ENCODE results near the gene PDE8A. TPM values are rescaled to one million over a fixed set of nuclear protein-coding genes. Genes with fewer than 3 reads are reported as not detected.

The PDE8A gene
- total RNA-seq, 1 donor from 2014 or later, result 23.7 TPM

DNA sequence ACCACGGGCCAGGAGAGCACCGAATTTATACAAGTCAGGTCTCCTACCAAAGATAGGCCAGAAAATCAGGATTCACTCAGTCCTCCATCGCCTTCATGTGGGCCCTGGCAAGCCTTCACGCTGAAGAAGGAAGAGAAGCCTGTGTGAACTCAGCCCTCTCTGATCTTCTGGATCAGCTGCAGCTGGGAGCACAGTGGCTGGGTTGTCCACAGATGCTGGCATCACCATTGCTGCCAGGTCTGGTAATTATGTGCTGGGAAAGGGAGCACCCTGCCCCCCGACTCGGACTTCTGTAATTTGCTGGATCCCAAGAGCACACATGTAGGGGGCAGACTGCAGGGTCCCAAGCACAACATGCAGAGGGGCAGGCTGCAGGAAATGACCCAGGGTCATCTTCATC, 12.4 kb upstream of the PDE8A start:
- Mint-ChIP-seq H3K27me3 (ENCODE audit: unreplicated experiment) (no peaks in the 10 kb centered on the region), H3K4me1 (ENCODE audit: unreplicated experiment) (peaks cover 7% of the 10 kb centered on the region), H3K27ac (ENCODE audit: unreplicated experiment) (no peak overlapping the region), H3K36me3 (ENCODE audit: unreplicated experiment) (peaks cover 2% of the 10 kb centered on the region), H3K9me3 (ENCODE audit: unreplicated experiment) (peaks cover 7% of the 10 kb centered on the region), H3K4me3 (ENCODE audit: unreplicated experiment) (no peak overlapping the region)
- no peak for DNase-seq (ENCODE audit: extremely low spot score, unreplicated experiment)
- TF ChIP-seq, protein P1, sequence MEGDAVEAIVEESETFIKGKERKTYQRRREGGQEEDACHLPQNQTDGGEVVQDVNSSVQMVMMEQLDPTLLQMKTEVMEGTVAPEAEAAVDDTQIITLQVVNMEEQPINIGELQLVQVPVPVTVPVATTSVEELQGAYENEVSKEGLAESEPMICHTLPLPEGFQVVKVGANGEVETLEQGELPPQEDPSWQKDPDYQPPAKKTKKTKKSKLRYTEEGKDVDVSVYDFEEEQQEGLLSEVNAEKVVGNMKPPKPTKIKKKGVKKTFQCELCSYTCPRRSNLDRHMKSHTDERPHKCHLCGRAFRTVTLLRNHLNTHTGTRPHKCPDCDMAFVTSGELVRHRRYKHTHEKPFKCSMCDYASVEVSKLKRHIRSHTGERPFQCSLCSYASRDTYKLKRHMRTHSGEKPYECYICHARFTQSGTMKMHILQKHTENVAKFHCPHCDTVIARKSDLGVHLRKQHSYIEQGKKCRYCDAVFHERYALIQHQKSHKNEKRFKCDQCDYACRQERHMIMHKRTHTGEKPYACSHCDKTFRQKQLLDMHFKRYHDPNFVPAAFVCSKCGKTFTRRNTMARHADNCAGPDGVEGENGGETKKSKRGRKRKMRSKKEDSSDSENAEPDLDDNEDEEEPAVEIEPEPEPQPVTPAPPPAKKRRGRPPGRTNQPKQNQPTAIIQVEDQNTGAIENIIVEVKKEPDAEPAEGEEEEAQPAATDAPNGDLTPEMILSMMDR (IDR thresholded peaks at IDR 0.05), result no peak

GRCh38 chr15:84970843-84971242, 10.8 kb upstream of the PDE8A start:
- Mint-ChIP-seq H3K4me3 (ENCODE audit: unreplicated experiment) (no peak overlapping the region), H3K27ac (ENCODE audit: unreplicated experiment) (no peak overlapping the region), H3K9me3 (ENCODE audit: unreplicated experiment) (no peaks in the 10 kb centered on the region), H3K4me1 (ENCODE audit: unreplicated experiment) (peaks cover 7% of the 10 kb centered on the region), H3K36me3 (ENCODE audit: unreplicated experiment) (peaks cover 2% of the 10 kb centered on the region), H3K27me3 (ENCODE audit: unreplicated experiment) (no peaks in the 10 kb centered on the region)
- no peak for DNase-seq (ENCODE audit: extremely low spot score, unreplicated experiment)
- TF ChIP-seq, protein P1 (IDR thresholded peaks at IDR 0.05), result no peak

DNA sequence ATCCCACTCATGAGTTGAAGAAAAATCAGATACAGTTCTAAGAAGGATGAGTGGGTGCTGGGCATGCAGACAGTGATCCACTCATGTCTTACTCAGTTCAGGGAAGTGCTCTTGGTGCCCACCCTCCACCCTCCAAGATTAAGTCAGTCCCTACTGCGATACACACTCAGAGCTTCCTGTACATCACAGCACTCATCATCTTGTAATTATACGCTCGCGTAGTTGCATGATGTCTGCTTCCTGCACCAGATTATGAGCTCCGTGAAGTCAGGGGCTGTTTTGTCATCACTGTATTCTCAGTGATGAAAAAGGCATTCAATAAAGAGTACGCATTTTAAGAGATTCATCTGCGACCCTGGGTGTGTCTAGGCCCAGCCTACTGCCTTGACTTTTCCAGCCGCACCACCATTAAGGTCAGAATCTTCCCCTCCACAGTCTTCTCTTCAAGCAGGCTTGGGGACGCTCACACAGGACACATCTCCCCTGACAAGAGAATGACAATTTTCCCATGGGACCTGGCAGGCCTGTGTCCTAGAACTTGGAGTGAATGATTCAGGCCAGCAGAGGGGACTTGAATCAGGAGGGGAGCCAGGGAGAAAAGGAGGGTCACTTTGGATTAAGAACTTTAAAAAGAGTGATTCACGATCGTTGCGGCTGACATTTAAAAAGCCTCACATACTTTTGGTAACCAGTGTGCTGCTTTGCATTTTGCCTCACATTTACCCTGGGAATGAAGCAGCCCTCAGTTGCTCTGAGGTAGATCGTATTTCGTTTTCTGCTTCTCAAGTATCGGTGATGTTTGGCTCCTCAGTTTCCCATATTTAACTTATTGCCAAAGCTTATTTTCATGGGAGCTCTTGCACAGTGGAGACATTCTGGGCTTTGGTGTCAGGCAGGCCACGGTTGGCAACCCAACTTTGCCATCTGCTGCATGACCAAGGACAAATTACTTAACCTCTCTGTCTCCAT, 7.9 kb upstream of the PDE8A start:
- DNase-seq (ENCODE audit: extremely low spot score, unreplicated experiment), result no peak
- Mint-ChIP-seq H3K4me3 (ENCODE audit: unreplicated experiment) (no peak overlapping the region), H3K4me1 (ENCODE audit: unreplicated experiment) (no peaks in the 10 kb centered on the region), H3K27me3 (ENCODE audit: unreplicated experiment) (no peaks in the 10 kb centered on the region), H3K9me3 (ENCODE audit: unreplicated experiment) (no peaks in the 10 kb centered on the region), H3K27ac (ENCODE audit: unreplicated experiment) (no peak overlapping the region), H3K36me3 (ENCODE audit: unreplicated experiment) (peaks cover under 1% of the 10 kb centered on the region)
- TF ChIP-seq, protein P1 (IDR thresholded peaks at IDR 0.05), result no peak

DNA sequence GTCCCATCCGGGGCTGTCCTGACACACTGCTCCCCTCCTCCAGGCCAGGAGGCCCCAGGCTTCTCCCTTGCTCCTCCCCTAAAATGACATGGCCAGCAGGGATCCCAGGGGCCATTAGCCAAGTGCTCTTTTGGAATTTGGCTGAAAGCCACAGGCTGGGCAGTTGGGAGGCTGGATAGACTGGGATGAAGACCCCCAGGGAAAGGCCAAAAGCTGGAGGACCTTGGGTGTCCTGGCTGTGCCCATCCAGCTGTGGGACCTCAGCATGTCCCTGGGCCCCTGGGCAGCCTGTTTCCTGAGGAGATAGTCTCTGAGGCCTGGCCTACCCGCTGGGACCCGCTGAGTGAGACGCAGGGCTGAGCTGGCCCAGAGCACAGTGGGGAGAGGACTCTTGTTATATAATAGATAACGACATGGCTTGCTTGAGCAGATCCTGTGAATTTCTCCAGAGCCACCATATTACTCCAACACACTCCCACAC, 5.7 kb upstream of the PDE8A start:
- DNase-seq (ENCODE audit: extremely low spot score, unreplicated experiment), result no peak
- no peaks in the 10 kb centered on the region for H3K36me3 Mint-ChIP-seq (ENCODE audit: unreplicated experiment)

More for the DNA sequence above, 5.7 kb upstream of the PDE8A start:
- TF ChIP-seq, protein P1 (IDR thresholded peaks at IDR 0.05), result no peak
- H3K9me3 Mint-ChIP-seq (ENCODE audit: unreplicated experiment), result no peaks in the 10 kb centered on the region
- peaks cover 8% of the 10 kb centered on the region for H3K4me1 Mint-ChIP-seq (ENCODE audit: unreplicated experiment)
- no peak overlapping the region for H3K4me3 Mint-ChIP-seq (ENCODE audit: unreplicated experiment)
- H3K27me3 Mint-ChIP-seq (ENCODE audit: unreplicated experiment), result no peaks in the 10 kb centered on the region
- no peak overlapping the region for H3K27ac Mint-ChIP-seq (ENCODE audit: unreplicated experiment)

Data from osteocyte (in vitro differentiated cells).